HCT116 (cell line): ENCODE results near the gene FBXL7.

Experiments used
- CTCF ChIP-seq, 3 experiments: fragments of 200-600 bp in 1 of 3; sonication (generic) in 1 of 3; IDR thresholded peaks in 2 of 3; conservative IDR thresholded peaks in 1 of 3; 2 replicates each; pipeline ENCODE4 v1.5.1; 2012 to 2017; ENCODE audit warnings: low read depth in 2 of 3, low read length in 2 of 3, antibody characterized with exemption in 1 of 3, borderline replicate concordance in 1 of 3, control low read depth in 1 of 3, mild to moderate bottlenecking in 1 of 3, mixed read lengths in 1 of 3, mixed run types in 1 of 3, moderate library complexity in 1 of 3; ENCODE audit not compliant: insufficient read depth in 1 of 3
- MAX ChIP-seq: IDR thresholded peaks from 2 replicates; pipeline ENCODE4 v1.6.1; 2012
- POLR2AphosphoS5 ChIP-seq: IDR thresholded peaks from 2 replicates; pipeline ENCODE4 v1.6.1; 2011; ENCODE audit warnings: mild to moderate bottlenecking, low read depth, low read length, moderate library complexity
- REST ChIP-seq: IDR thresholded peaks from 2 replicates; pipeline ENCODE4 v1.6.1; 2012; ENCODE audit warnings: low read depth
- SP1 ChIP-seq: IDR thresholded peaks from 2 replicates; pipeline ENCODE4 v1.6.1; 2012; ENCODE audit warnings: low read depth
- TCF7L2 ChIP-seq: IDR thresholded peaks from 2 replicates; pipeline ENCODE4 v1.7.0; 2011; ENCODE audit warnings: borderline replicate concordance, inconsistent platforms; ENCODE audit not compliant: insufficient read depth, insufficient read length; ENCODE audit errors: extremely low read depth

GRCh38 chr5:15852949-15853348 is 353.0 kb downstream of the FBXL7 start:
- TF ChIP-seq POLR2AphosphoS5 (no peak), CTCF (IDR thresholded peaks at IDR 0.05 in 2 of 3, conservative IDR thresholded peaks at IDR 0.05 in 1 of 3; ENCODE audit: borderline replicate concordance in 1 of 3, insufficient read depth in 1 of 3, low read depth in 2 of 3, low read length in 2 of 3) (no peak), MAX (no peak), REST (no peak), TCF7L2 (no peak), SP1 (no peak)
